WTC11 (cell line): Measurements from ENCODE around the gene FAM107B. TPM values are rescaled to one million over a fixed set of nuclear protein-coding genes. Genes with fewer than 3 reads are reported as not detected.

ENCODE experiments used
- ATAC-seq: fragments of 200-7000 bp; cut with Tn5 transposase; 2 replicates; pipeline ENCODE4 v1.10.0; 2021; ENCODE audit warnings: mild to moderate bottlenecking, moderate library complexity
- CTCF ChIA-PET: fragments of 300-600 bp; sonication (Branson Sonifier 250); formaldehyde crosslinking; loops from one replicate; lab custom pipeline; 2021; ENCODE audit warnings: antibody characterized with exemption; lab: Charles Lee
- POLR2A ChIA-PET: fragments of 350-600 bp; sonication (Branson Sonifier 250); formaldehyde crosslinking; loops from one replicate; lab custom pipeline; 2021; ENCODE audit warnings: antibody characterized with exemption; lab: Charles Lee
- DNase-seq: peaks from one replicate; pipeline ENCODE4 v3.0.0; 2021; ENCODE audit warnings: low spot score
- H3K27ac Mint-ChIP-seq: 2 replicates; pipeline ENCODE4 v1.8.0; 2021; ENCODE audit warnings: mixed read lengths
- H3K27me3 Mint-ChIP-seq: 2 replicates; pipeline ENCODE4 v1.8.0; 2021; ENCODE audit warnings: low read depth, mild to moderate bottlenecking, moderate library complexity, mixed read lengths
- H3K36me3 Mint-ChIP-seq: 2 replicates; pipeline ENCODE4 v1.8.0; 2021; ENCODE audit warnings: mixed read lengths
- H3K4me1 Mint-ChIP-seq: 2 replicates; pipeline ENCODE4 v1.8.0; 2022; ENCODE audit warnings: mixed read lengths
- H3K4me3 Mint-ChIP-seq: 2 replicates; pipeline ENCODE4 v1.8.0; 2021; ENCODE audit warnings: mild to moderate bottlenecking, moderate library complexity, mixed read lengths
- H3K9me3 Mint-ChIP-seq: 2 replicates; pipeline ENCODE4 v1.8.0; 2021; ENCODE audit warnings: mixed read lengths
- CBFB ChIP-seq: sonication (generic); formaldehyde crosslinking; IDR thresholded peaks from 2 replicates; pipeline ENCODE4 v1.8.1; 2022; ENCODE audit warnings: mild to moderate bottlenecking, low read depth, missing genetic modification reagents
- CREM ChIP-seq: sonication (generic); formaldehyde crosslinking; IDR thresholded peaks from 2 replicates; pipeline ENCODE4 v1.8.1; 2022; ENCODE audit warnings: mild to moderate bottlenecking, missing genetic modification reagents, moderate library complexity
- ELF4 ChIP-seq: sonication (generic); formaldehyde crosslinking; IDR thresholded peaks from 2 replicates; pipeline ENCODE4 v1.8.1; 2022; ENCODE audit warnings: low read depth, mild to moderate bottlenecking, moderate library complexity, missing genetic modification reagents
- FOXK1 ChIP-seq: sonication (generic); formaldehyde crosslinking; IDR thresholded peaks from 2 replicates; pipeline ENCODE4 v1.8.0; 2022; ENCODE audit warnings: mild to moderate bottlenecking, moderate library complexity, missing genetic modification reagents
- GTF2I ChIP-seq: fragments of 250-450 bp; sonication (Bioruptor Pico); conservative IDR thresholded peaks from 2 replicates; pipeline ENCODE4 v1.4.0; 2021; ENCODE audit warnings: mild to moderate bottlenecking
- HMGA2 ChIP-seq: fragments of 250-450 bp; sonication (Bioruptor Pico); IDR thresholded peaks from 2 replicates; pipeline ENCODE4 v1.4.0; 2021; ENCODE audit warnings: mild to moderate bottlenecking, moderate library complexity
- MXD4 ChIP-seq: fragments of 250-450 bp; sonication (Bioruptor Pico); IDR thresholded peaks from 2 replicates; pipeline ENCODE4 v1.8.0; 2021; ENCODE audit warnings: mild to moderate bottlenecking, moderate library complexity, borderline replicate concordance
- total RNA-seq: library from RNA; stranded (reverse); gene quantifications from 3 replicates; pipeline ENCODE4 v1.2.3, GENCODE V29; 2021
- TF ChIP-seq, protein P1 (sequence below): sonication (generic); formaldehyde crosslinking; IDR thresholded peaks from 2 replicates; pipeline ENCODE4 v1.8.1; 2023; ENCODE audit warnings: mild to moderate bottlenecking, missing genetic modification reagents, borderline replicate concordance
- TF ChIP-seq, protein P2 (sequence below): fragments of 250-450 bp; sonication (Bioruptor Pico); IDR thresholded peaks from 2 replicates; pipeline ENCODE4 v1.9.0; 2021; ENCODE audit warnings: mild to moderate bottlenecking
- TF ChIP-seq, protein P3 (sequence below): fragments of 250-450 bp; sonication (Bioruptor Pico); IDR thresholded peaks from 2 replicates; pipeline ENCODE4 v2.1.2; 2022; ENCODE audit warnings: mild to moderate bottlenecking, moderate library complexity
- TF ChIP-seq, protein P4 (sequence below): sonication (generic); formaldehyde crosslinking; IDR thresholded peaks from 2 replicates; pipeline ENCODE4 v1.8.1; 2022; ENCODE audit warnings: mild to moderate bottlenecking, missing genetic modification reagents, moderate library complexity, borderline replicate concordance
- TF ChIP-seq, protein P5 (sequence below): sonication (generic); formaldehyde crosslinking; IDR thresholded peaks from 2 replicates; pipeline ENCODE4 v1.8.1; 2022; ENCODE audit warnings: low read depth, missing genetic modification reagents, borderline replicate concordance

FAM107B gene
- total RNA-seq, 1 experiment from 2014 or later, result 22.4 TPM

DNA sequence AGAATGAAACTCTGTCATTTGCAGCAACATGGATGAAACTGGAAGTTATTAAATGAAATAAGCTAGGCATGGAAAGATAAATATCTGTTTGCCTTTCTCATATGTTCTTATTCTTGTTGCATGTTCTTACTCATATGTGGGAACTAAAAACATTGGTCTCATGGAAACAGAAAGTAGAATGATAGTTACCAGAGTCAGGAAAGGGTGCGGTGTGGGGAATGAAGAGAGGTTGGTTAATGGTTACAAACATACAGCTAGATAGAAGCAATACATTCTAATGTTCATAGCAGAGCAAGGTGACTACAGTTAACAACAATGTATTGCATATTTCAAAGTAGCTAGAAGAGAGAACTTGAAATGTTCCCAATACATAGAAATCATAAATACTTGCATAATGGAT is 105.1 kb downstream of the FAM107B start:
- Mint-ChIP-seq H3K36me3 (no peaks in the 10 kb centered on the region), H3K4me1 (peaks cover 20% of the 10 kb centered on the region), H3K27ac (no peak overlapping the region), H3K4me3 (no peak overlapping the region), H3K27me3 (peaks cover 6% of the 10 kb centered on the region), H3K9me3 (peaks cover 20% of the 10 kb centered on the region)
- TF ChIP-seq GTF2I (CRISPR knock-in tag) (no peak), HMGA2 (CRISPR knock-in tag) (no peak)
- DNase-seq (no peak), ATAC-seq (no peak)
- ChIA-PET POLR2A (no interaction called here), CTCF (no interaction called here)

DNA sequence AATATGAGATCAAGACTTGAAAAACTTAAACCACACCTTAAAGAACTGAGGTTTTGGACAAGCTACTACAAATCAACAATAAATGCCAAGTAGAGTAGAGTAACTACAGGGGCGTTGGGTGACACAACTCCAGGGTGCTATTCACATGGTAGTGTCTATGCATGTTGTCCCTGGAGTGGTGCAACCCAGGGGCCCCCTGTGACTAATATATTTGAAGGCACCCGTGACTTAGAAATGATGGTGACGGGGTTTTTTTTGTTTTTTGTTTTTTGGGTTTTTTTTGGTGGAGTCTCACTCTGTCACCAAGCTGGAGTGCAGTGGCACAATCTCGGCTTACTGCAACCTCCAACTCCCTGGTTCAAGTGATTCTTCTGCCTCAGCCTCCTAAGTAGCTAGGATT is 106.9 kb downstream of the FAM107B start:
- no peaks in the 10 kb centered on the region; the same call in 1 of the 2 replicates for H3K27me3 Mint-ChIP-seq
- no peak overlapping the region for H3K4me3 Mint-ChIP-seq
- peaks cover 20% of the 10 kb centered on the region for H3K9me3 Mint-ChIP-seq
- H3K36me3 Mint-ChIP-seq, result no peaks in the 10 kb centered on the region
- no peak for TF ChIP-seq HMGA2 (CRISPR knock-in tag)
- ChIA-PET CTCF (interaction anchor here (1.3 kb wide), 1 partner anchor 120 kb away, joined by 3 read pairs; no protein-coding TSS in a partner anchor), POLR2A (no interaction called here)
- no peak overlapping the region for H3K27ac Mint-ChIP-seq
- ATAC-seq (no peak), DNase-seq (no peak)
- H3K4me1 Mint-ChIP-seq, result peaks cover 5% of the 10 kb centered on the region

DNA sequence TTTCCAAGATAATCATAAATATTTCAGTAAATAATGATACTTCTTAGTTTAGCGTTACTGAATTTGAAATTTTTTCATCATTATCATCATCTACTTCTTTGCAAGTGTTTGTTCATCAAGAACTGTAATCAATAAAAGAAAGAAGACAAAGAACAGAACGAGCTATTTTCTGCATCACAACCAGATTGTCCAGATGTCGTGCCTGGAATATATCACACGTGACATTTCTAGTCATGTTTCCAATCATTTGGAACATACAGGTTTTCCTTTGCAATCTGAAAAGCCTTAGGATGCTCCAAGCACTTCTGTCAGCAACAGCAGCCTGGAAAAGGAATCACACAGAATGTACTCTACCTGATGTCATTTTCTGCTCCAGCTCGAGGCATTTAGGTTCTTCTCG is 107.4 kb downstream of the FAM107B start:
- CTCF ChIA-PET, result interaction anchor here (1.3 kb wide), 1 partner anchor 119 kb away, joined by 3 read pairs; no protein-coding TSS in a partner anchor

More for the DNA sequence above, 107.4 kb downstream of the FAM107B start:
- Mint-ChIP-seq H3K27me3 (no peaks in the 10 kb centered on the region; the same call in 1 of the 2 replicates), H3K27ac (no peak overlapping the region), H3K9me3 (peaks cover 20% of the 10 kb centered on the region), H3K4me1 (peaks cover 5% of the 10 kb centered on the region), H3K4me3 (no peak overlapping the region), H3K36me3 (no peaks in the 10 kb centered on the region)
- ATAC-seq, result no peak
- TF ChIP-seq, protein P1, sequence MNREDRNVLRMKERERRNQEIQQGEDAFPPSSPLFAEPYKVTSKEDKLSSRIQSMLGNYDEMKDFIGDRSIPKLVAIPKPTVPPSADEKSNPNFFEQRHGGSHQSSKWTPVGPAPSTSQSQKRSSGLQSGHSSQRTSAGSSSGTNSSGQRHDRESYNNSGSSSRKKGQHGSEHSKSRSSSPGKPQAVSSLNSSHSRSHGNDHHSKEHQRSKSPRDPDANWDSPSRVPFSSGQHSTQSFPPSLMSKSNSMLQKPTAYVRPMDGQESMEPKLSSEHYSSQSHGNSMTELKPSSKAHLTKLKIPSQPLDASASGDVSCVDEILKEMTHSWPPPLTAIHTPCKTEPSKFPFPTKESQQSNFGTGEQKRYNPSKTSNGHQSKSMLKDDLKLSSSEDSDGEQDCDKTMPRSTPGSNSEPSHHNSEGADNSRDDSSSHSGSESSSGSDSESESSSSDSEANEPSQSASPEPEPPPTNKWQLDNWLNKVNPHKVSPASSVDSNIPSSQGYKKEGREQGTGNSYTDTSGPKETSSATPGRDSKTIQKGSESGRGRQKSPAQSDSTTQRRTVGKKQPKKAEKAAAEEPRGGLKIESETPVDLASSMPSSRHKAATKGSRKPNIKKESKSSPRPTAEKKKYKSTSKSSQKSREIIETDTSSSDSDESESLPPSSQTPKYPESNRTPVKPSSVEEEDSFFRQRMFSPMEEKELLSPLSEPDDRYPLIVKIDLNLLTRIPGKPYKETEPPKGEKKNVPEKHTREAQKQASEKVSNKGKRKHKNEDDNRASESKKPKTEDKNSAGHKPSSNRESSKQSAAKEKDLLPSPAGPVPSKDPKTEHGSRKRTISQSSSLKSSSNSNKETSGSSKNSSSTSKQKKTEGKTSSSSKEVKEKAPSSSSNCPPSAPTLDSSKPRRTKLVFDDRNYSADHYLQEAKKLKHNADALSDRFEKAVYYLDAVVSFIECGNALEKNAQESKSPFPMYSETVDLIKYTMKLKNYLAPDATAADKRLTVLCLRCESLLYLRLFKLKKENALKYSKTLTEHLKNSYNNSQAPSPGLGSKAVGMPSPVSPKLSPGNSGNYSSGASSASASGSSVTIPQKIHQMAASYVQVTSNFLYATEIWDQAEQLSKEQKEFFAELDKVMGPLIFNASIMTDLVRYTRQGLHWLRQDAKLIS, result no peak
- TF ChIP-seq, protein P2, sequence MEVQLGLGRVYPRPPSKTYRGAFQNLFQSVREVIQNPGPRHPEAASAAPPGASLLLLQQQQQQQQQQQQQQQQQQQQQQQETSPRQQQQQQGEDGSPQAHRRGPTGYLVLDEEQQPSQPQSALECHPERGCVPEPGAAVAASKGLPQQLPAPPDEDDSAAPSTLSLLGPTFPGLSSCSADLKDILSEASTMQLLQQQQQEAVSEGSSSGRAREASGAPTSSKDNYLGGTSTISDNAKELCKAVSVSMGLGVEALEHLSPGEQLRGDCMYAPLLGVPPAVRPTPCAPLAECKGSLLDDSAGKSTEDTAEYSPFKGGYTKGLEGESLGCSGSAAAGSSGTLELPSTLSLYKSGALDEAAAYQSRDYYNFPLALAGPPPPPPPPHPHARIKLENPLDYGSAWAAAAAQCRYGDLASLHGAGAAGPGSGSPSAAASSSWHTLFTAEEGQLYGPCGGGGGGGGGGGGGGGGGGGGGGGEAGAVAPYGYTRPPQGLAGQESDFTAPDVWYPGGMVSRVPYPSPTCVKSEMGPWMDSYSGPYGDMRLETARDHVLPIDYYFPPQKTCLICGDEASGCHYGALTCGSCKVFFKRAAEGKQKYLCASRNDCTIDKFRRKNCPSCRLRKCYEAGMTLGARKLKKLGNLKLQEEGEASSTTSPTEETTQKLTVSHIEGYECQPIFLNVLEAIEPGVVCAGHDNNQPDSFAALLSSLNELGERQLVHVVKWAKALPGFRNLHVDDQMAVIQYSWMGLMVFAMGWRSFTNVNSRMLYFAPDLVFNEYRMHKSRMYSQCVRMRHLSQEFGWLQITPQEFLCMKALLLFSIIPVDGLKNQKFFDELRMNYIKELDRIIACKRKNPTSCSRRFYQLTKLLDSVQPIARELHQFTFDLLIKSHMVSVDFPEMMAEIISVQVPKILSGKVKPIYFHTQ (CRISPR knock-in tag), result no peak
- TF ChIP-seq, protein P3, sequence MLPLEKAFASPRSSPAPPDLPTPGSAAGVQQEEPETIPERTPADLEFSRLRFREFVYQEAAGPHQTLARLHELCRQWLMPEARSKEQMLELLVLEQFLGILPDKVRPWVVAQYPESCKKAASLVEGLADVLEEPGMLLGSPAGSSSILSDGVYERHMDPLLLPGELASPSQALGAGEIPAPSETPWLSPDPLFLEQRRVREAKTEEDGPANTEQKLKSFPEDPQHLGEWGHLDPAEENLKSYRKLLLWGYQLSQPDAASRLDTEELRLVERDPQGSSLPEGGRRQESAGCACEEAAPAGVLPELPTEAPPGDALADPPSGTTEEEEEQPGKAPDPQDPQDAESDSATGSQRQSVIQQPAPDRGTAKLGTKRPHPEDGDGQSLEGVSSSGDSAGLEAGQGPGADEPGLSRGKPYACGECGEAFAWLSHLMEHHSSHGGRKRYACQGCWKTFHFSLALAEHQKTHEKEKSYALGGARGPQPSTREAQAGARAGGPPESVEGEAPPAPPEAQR (CRISPR knock-in tag), result no peak
- no peak for TF ChIP-seq ELF4 (CRISPR knock-in tag)
- TF ChIP-seq CBFB (CRISPR knock-in tag), result no peak
- TF ChIP-seq, protein P4, sequence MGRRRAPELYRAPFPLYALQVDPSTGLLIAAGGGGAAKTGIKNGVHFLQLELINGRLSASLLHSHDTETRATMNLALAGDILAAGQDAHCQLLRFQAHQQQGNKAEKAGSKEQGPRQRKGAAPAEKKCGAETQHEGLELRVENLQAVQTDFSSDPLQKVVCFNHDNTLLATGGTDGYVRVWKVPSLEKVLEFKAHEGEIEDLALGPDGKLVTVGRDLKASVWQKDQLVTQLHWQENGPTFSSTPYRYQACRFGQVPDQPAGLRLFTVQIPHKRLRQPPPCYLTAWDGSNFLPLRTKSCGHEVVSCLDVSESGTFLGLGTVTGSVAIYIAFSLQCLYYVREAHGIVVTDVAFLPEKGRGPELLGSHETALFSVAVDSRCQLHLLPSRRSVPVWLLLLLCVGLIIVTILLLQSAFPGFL (CRISPR knock-in tag), result no peak
- no peak for TF ChIP-seq HMGA2 (CRISPR knock-in tag)
- TF ChIP-seq MXD4 (CRISPR knock-in tag), result no peak
- TF ChIP-seq, protein P5, sequence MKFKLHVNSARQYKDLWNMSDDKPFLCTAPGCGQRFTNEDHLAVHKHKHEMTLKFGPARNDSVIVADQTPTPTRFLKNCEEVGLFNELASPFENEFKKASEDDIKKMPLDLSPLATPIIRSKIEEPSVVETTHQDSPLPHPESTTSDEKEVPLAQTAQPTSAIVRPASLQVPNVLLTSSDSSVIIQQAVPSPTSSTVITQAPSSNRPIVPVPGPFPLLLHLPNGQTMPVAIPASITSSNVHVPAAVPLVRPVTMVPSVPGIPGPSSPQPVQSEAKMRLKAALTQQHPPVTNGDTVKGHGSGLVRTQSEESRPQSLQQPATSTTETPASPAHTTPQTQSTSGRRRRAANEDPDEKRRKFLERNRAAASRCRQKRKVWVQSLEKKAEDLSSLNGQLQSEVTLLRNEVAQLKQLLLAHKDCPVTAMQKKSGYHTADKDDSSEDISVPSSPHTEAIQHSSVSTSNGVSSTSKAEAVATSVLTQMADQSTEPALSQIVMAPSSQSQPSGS (CRISPR knock-in tag), result no peak
- no peak for TF ChIP-seq FOXK1 (CRISPR knock-in tag)
- TF ChIP-seq CREM (CRISPR knock-in tag), result no peak
- DNase-seq, result no peak
- POLR2A ChIA-PET, result no interaction called here
